ENCODE measurements around the gene SPRY4. TPM values are rescaled to one million over a fixed set of nuclear protein-coding genes. Genes with fewer than 3 reads are reported as not detected.
"Not testable (repeated sequence)": the region's sequence is repeated elsewhere in the genome, so short reads cannot be mapped to it uniquely, and the experiment has no call there.

The SPRY4 gene
- total RNA-seq, 1 experiment from 2014 or later, result 23.6 TPM

GRCh38 chr5:142363619-142363963 lies 38.8 kb upstream of the SPRY4 start:
- no peak overlapping the region for H3K4me3 Mint-ChIP-seq (ENCODE audit: low read depth, unreplicated experiment)
- no peak for DNase-seq
- H3K9me3 Mint-ChIP-seq (ENCODE audit: low read depth, unreplicated experiment), result no peaks in the 10 kb centered on the region
- TF ChIP-seq CTCF (IDR thresholded peaks at IDR 0.05; ENCODE audit: unreplicated experiment), result no peak
- peaks cover 59% of the 10 kb centered on the region for H3K4me1 Mint-ChIP-seq (ENCODE audit: low read depth, unreplicated experiment)
- H3K36me3 Mint-ChIP-seq (ENCODE audit: insufficient read depth, unreplicated experiment), result peaks cover 17% of the 10 kb centered on the region
- no peaks in the 10 kb centered on the region for H3K27me3 Mint-ChIP-seq (ENCODE audit: unreplicated experiment)
- peak overlapping the region; percentile 97 for H3K27ac Mint-ChIP-seq (ENCODE audit: unreplicated experiment)
- CTCF ChIA-PET, result interaction anchor here (0.7 kb wide), 1 partner anchor 1345 kb away, joined by 4 read pairs; no protein-coding TSS in a partner anchor
- intact Hi-C loops (cut with micrococcal nuclease; ENCODE audit: unreplicated experiment), result loop anchor here (5.0 kb wide), 2 partner anchors 141 to 211 kb away; no protein-coding TSS in a partner anchor
- BruUV-seq (replicated peaks), result no TSS peak

- not testable (repeated sequence) for H3K27me3 Mint-ChIP-seq (ENCODE audit: unreplicated experiment); H3K9me3 Mint-ChIP-seq (ENCODE audit: low read depth, unreplicated experiment); BruUV-seq (replicated peaks); DNase-seq
- peak overlapping the region; percentile 97 for H3K27ac Mint-ChIP-seq (ENCODE audit: unreplicated experiment)
- CTCF ChIA-PET, result interaction anchor here (1.0 kb wide), 1 partner anchor 60 kb away, joined by 3 read pairs; no protein-coding TSS in a partner anchor
- H3K4me1 Mint-ChIP-seq (ENCODE audit: low read depth, unreplicated experiment), result peaks cover 62% of the 10 kb centered on the region
- peak overlapping the region; percentile 45 for H3K4me3 Mint-ChIP-seq (ENCODE audit: low read depth, unreplicated experiment)
- H3K36me3 Mint-ChIP-seq (ENCODE audit: insufficient read depth, unreplicated experiment), result peaks cover 22% of the 10 kb centered on the region
- intact Hi-C loops (cut with micrococcal nuclease; ENCODE audit: unreplicated experiment), result loop anchor here (1.0 to 5.0 kb wide), 3 partner anchors 140 to 210 kb away; no protein-coding TSS in a partner anchor
Observed at GRCh38 chr5:142362193-142362592, 37.4 kb upstream of the SPRY4 start.

GRCh38 chr5:142360607-142361120 lies 35.8 kb upstream of the SPRY4 start:
- Mint-ChIP-seq H3K4me1 (ENCODE audit: low read depth, unreplicated experiment) (peaks cover 62% of the 10 kb centered on the region), H3K36me3 (ENCODE audit: insufficient read depth, unreplicated experiment) (peaks cover 37% of the 10 kb centered on the region), H3K27ac (ENCODE audit: unreplicated experiment) (peak overlapping the region; percentile 60), H3K4me3 (ENCODE audit: low read depth, unreplicated experiment) (peak overlapping the region; percentile 46), H3K9me3 (ENCODE audit: low read depth, unreplicated experiment) (no peaks in the 10 kb centered on the region), H3K27me3 (ENCODE audit: unreplicated experiment) (no peaks in the 10 kb centered on the region)
- intact Hi-C loops (cut with micrococcal nuclease; ENCODE audit: unreplicated experiment), result loop anchor here (5.0 kb wide), 2 partner anchors 138 to 208 kb away; no protein-coding TSS in a partner anchor
- BruUV-seq (replicated peaks), result no TSS peak
- CTCF ChIA-PET, result interaction anchor here (0.7 kb wide), 1 partner anchor 188 kb away, joined by 5 read pairs; no protein-coding TSS in a partner anchor
- peak; percentile 88 for DNase-seq
- TF ChIP-seq CTCF (IDR thresholded peaks at IDR 0.05; ENCODE audit: unreplicated experiment), result no peak

- no TSS peak for BruUV-seq (replicated peaks)
- DNase-seq, result no peak
- H3K27ac Mint-ChIP-seq (ENCODE audit: unreplicated experiment), result peak overlapping the region; percentile 60
- intact Hi-C loops (cut with micrococcal nuclease; ENCODE audit: unreplicated experiment), result loop anchor here (5.0 kb wide), 2 partner anchors 138 to 208 kb away; no protein-coding TSS in a partner anchor
- H3K4me3 Mint-ChIP-seq (ENCODE audit: low read depth, unreplicated experiment), result peak overlapping the region; percentile 46
- peaks cover 40% of the 10 kb centered on the region for H3K36me3 Mint-ChIP-seq (ENCODE audit: insufficient read depth, unreplicated experiment)
- TF ChIP-seq CTCF (IDR thresholded peaks at IDR 0.05; ENCODE audit: unreplicated experiment), result no peak
- peaks cover 62% of the 10 kb centered on the region for H3K4me1 Mint-ChIP-seq (ENCODE audit: low read depth, unreplicated experiment)
- no peaks in the 10 kb centered on the region for H3K27me3 Mint-ChIP-seq (ENCODE audit: unreplicated experiment)
- CTCF ChIA-PET, result interaction anchor here (0.7 to 1.0 kb wide), 3 partner anchors 39 to 188 kb away, joined by 3 to 5 read pairs (median 4); no protein-coding TSS in a partner anchor
- no peaks in the 10 kb centered on the region for H3K9me3 Mint-ChIP-seq (ENCODE audit: low read depth, unreplicated experiment)
Observed at GRCh38 chr5:142360051-142360498, 35.3 kb upstream of the SPRY4 start.

GRCh38 chr5:142358648-142359047 lies 33.8 kb upstream of the SPRY4 start:
- Mint-ChIP-seq H3K27ac (ENCODE audit: unreplicated experiment) (no peak overlapping the region), H3K9me3 (ENCODE audit: low read depth, unreplicated experiment) (no peaks in the 10 kb centered on the region), H3K4me1 (ENCODE audit: low read depth, unreplicated experiment) (peaks cover 62% of the 10 kb centered on the region), H3K4me3 (ENCODE audit: low read depth, unreplicated experiment) (no peak overlapping the region), H3K27me3 (ENCODE audit: unreplicated experiment) (no peaks in the 10 kb centered on the region), H3K36me3 (ENCODE audit: insufficient read depth, unreplicated experiment) (peaks cover 40% of the 10 kb centered on the region)
- no peak for DNase-seq
- no TSS peak for BruUV-seq (replicated peaks)
- no peak for TF ChIP-seq CTCF (IDR thresholded peaks at IDR 0.05; ENCODE audit: unreplicated experiment)
- CTCF ChIA-PET, result interaction anchor here (0.8 kb wide), 1 partner anchor 35 kb away, joined by 3 read pairs; no protein-coding TSS in a partner anchor
- intact Hi-C loops (cut with micrococcal nuclease; ENCODE audit: unreplicated experiment), result no loop called here
